HTERT RPE-1 (cell line): Measurements from ENCODE around the gene MYOG.

ENCODE experiments used
- in situ Hi-C: fragments of 300-500 bp; cut with MboI; formaldehyde crosslinking; loops from 4 replicates; pipeline ENCODE4 v1.14.3; 2020; ENCODE audit warnings: low sequenced_read_pairs

The MYOG gene

DNA sequence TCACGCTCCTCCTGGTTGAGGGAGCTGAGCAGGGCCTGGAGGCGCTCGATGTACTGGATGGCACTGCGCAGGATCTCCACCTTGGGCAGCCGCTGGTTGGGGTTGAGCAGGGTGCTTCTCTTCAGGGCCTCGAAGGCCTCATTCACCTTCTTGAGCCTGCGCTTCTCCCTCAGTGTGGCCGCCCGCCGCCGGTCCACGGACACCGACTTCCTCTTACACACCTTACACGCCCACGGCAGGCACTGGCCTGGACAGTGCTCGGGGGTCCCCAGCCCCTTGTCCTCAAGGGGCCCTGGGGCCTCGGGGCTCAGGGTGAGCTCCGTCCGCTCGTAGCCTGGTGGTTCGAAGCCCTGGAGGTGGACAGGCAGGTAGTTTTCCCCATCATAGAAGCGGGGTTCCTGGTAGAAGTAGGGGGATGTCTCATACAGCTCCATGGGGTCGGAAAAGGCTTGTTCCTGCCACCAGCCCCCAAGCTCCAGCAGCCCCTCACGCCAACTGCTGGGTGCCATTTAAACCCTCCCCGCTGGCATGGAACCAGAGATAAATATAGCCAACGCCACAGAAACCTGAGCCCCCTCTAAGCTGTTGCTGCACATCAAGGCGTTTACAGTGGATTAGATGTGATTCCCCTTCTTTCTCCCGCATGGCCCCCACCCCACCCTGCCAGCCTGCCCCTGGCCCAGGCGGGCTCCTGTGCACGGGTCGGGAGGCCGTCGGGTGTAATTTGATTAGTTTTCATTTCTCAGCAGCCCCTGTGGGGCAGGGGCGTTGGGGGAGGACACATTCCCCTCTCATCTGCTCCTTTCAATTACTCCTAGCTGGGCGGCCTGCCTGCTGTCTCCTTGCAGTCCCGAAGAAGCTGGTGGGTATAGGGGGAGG lies at the start of gene MYOG:
TSS of gene MYOG (minus strand) at position 485 of the 879 bp plus-strand sequence. CDS start at position 434, 51 bp downstream.
- in situ Hi-C loops = no loop called here

GRCh38 chr1:203133970-203134725 lies 48.3 kb upstream of the MYOG start:
- in situ Hi-C loops = no loop called here

DNA sequence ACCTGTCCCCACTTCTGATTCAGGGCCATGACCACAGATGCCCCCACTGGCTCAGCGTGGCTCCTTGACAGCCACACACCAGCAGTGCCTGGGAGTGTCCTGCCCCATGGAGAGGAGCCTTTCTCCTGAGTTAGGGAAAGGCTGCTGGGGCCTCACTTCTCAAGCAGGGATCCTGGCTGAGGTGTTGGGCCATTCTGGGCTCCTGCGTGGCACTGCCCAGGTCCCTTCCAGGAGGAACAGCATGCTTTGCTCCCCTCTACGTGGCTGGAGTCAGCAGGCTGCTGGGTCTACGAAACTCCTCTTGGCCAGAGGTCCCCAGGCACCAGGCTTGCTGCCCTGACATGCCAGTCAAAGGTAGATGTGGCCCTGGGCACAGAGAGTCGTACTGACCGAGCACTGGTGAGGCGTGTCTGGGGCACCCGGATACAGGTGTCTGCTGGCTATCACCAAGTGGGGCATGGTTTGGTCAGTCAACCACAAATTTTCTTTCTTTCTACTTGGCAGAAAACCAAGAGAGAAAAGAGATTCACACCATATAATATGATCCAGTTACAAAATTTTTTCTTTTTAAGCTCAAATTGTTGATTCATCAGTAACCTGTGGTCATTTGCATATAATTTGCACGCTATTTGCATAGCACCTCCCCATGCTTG lies 45.9 kb upstream of the MYOG start:
- in situ Hi-C loops = no loop called here

DNA sequence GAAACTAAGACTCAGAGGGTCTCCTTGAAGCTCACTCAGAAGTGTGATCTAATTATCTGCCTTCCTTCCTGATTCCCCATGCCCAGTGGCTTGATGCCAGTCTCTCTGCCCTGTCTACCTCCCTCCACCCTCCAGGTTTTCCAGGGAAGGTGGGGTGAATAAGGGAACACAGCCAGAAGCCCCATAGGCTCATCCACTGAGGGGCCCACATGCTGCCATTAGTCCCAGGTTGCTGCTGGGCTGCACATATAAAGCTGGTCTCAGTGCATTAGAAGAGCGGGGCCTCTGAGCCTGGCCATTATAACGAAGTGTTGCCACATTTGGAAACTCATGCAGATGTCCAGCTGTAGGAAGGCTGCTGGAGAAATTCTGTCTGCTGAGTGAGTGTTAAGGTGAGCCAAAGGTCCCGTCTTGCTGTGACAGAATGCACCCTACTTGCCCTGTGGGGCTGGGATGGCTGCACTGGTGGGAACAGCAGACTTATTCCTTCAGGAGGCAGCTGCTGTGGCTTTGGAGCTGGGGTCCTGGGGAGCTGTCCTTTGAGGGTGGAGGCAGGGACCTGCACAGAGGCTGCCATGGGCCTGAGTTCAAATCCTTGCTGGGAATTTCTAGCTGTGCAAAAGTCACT lies 44.7 kb upstream of the MYOG start:
- in situ Hi-C loops = no loop called here

DNA sequence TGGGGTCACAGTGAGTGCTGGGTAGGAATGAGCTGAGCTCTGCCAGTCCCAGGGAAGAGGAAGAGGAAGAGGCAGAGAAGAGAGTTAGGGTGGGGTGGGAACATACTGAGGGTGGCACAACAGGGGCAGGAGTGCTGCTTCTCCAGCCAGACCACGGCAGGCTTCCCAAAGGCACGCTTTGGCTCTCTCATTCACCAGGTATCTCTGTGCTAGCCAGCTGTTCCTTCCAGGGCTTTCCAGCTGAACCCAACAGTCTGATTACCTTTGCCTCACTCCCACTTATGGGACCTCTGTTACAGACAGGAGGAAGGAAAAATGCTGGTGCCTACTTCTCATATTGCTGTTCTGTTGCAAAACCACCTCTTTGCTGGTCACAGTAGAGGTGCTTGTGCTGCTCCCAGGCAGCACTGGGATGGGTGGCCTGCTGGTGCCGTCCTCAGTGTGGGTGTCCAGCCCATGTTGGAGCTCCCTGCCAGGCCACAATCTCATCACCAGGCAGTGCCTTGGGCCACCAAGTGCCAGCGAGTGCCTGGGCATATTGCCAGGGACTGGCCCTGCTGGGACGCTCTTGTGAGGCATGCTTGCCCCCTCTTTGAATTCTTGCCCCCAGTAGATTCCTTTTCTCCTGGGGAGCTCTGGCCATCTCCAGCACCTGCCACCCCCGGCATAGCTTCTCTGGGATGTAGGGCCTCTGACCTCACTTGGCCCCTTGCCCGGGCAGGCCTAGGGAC lies 43.9 kb upstream of the MYOG start:
- in situ Hi-C loops = no loop called here

DNA sequence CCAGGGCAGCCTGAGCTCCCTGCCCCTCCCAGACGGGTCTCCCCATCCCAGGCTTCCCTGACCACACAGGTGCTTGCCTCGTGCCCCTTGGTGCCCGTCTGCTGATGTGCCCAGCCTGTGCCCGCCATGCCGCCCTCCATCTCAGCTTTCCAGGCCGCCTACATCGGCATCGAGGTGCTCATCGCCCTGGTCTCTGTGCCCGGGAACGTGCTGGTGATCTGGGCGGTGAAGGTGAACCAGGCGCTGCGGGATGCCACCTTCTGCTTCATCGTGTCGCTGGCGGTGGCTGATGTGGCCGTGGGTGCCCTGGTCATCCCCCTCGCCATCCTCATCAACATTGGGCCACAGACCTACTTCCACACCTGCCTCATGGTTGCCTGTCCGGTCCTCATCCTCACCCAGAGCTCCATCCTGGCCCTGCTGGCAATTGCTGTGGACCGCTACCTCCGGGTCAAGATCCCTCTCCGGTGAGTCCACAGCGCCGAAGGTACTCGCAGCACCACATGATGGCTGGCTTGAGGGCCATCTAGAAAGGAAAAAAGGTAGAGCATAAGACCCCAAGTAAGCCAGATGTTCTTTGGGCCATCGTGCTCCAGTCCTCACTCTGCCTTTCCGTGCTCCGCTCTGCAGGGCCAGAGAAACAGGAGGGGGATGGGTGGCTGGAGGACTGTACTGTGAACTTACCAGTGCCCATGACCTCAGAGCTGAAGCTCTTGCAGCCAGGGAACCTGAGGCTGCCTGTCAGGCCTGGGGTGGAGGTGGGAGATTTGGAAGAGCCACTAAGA lies 43.1 kb upstream of the MYOG start:
- in situ Hi-C loops = no loop called here

GRCh38 chr1:203128431-203128715 lies 42.6 kb upstream of the MYOG start:
- in situ Hi-C loops = no loop called here

DNA sequence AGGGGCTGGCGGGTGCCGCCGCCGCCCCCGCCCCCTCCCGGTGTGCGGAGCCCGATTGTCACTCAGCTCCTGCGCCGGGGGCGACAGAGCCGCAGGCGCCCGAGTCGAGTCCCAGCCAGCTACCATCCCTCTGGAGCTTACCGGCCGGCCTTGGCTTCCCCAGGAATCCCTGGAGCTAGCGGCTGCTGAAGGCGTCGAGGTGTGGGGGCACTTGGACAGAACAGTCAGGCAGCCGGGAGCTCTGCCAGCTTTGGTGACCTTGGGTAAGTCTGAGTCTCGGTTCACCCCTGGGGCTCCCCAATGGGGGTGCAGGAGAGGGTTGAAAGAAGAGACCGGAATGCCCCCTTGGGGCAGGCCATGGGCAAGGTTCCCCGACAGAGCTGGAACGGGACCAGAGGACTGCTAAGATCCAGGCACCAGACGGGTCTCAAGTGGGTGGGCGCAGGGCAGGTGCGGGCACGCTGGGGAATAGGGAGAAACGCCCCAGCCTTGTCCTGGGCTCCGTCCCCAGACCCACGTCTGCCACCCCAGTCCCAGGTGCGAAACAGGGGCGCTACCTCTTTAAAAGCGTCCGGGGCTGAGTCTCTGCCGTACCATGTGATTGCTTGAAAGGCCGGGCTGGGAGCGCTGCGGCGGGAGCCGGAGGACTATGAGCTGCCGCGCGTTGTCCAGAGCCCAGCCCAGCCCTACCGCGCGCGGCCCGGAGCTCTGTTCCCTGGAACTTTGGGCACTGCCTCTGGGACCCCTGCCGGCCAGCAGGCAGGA lies 42.0 kb upstream of the MYOG start, which contains the start of gene ADORA1:
TSS of gene ADORA1 (plus strand) at position 61 of the 765 bp plus-strand sequence. CDS start 1,116 bp downstream, outside the sequence.
- in situ Hi-C loops = no loop called here

GRCh38 chr1:203126866-203127665 lies 41.3 kb upstream of the MYOG start:
- in situ Hi-C loops = no loop called here

DNA sequence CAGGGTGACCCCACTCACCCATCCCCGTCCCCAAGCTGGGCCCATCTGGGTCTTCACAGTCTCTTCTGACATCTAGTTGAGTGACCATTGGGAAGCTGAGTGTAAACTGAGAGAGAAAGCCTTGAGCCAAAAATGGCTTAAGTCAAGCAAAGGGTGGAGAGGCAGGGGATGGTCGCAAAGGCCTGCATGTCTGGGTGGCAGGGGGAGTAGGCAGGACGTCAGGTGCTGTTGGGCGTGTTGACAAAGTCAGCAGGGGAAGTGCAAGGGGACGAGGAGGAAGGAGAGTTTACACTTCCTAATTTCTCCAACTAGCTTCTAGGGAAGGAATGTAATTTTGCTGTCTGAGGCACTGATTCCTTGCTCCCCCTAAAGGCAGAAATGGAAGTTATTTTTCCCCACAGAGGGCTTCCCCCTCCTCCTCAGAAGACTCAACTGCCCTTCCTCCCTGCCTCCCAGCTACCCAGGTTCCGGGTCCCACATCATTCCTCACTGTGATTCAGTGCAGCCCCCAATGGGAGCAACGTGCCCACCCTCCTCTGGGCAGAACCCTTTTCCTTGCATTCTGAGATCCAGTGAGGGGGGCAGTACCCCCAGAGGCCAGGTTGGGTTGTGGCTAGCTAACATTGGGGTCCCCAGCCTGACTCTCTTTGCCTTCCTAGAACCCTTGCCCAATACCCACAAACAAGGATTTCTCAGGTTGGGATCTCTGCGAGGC lies 40.5 kb upstream of the MYOG start:
- in situ Hi-C loops = no loop called here

DNA sequence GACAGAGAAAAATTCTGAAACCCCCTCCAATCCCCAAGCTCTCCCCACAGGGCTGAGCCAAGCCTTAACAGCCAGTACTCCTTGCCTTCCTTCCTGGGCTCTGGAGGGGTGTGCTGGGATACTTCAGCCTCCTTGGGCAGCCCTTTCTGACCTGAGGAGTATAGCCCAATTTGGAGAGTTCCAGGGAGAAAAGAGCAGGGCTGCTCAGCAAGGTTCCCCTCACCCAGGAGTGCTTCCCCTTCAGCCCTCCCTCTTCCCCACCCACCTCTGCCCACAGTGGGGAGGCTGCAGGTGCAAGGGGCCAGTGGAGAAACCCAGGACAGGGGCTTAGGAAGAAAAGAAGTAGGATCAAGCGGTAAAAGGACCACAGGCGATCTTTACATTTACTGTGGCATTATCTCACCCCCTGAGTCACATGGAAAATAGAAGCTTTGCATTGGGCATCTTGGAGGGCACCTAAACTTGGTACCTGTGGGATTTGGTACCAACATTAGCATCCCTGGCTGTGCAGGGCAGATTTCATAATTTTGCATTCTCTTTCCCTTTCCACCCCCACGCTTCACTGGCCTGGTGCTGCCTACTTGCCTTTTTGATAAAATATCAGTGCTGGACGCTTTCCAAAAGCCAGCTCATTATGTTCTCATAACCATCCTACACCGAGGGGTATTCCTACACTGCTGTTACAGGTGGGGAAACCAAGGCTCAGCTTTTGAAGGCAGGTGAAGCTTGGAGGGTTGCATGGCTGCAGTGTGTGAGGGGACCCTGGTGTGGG lies 38.9 kb upstream of the MYOG start:
- in situ Hi-C loops = no loop called here

- in situ Hi-C loops = no loop called here
Measured at GRCh38 chr1:203124011-203124410, 38.2 kb upstream of the MYOG start.

- in situ Hi-C loops = no loop called here
Measured at GRCh38 chr1:203122159-203122558, 36.3 kb upstream of the MYOG start.

GRCh38 chr1:203121186-203122015 lies 35.6 kb upstream of the MYOG start:
- in situ Hi-C loops = no loop called here

DNA sequence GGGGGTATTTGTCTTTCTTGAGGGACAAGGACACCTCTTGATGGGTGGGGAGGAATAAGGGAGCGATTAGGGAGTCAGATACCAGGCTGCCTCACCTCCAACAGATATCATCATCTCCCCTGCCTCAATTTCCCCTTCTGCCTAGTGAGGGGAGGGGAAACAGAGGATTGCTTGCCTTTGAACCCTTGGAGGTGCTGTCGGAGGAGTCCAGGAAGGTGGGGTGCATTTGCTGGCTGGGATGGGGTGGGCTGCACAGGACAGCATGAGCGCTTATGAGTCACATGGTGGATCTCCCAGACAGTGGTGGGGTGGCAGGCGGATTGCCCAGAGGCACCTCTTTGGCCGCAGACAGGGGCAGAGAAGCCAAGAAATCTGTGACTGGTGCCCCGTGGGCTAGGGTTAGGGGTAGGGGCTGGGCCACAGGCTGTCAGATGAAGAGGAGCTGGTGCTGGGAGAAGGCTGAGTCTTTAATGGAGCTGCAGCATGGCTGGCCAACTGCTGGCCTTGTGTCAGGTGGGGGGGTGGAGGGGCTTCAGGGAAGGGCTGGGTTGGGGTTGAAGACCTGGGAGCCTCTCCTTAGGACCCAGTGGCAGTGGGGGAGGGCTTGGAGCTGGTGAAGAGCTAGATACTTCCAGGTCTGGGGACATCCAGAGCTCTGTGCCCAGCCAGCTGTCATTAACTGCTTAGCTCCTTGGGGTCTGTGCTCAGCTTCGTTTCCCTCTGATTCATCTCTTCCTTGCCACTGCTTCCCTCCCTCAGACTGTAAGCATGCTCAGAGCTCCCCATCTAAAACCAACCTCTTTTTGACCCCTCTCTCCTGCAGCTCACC lies 34.7 kb upstream of the MYOG start:
- in situ Hi-C loops = no loop called here
